Parathyroid adenoma (tissue), 2 donors: ENCODE data around the gene MAP4.

Experiments used
- H2AFZ ChIP-seq: fragments of 300-600 bp; sonication (generic); one replicate; pipeline ENCODE4 v1.7.0; 2017; ENCODE audit warnings: antibody characterized with exemption, mild to moderate bottlenecking
- H3K27ac ChIP-seq: fragments of 300-600 bp; sonication (generic); one replicate; pipeline ENCODE4 v1.7.0; 2017
- H3K27me3 ChIP-seq: fragments of 300-600 bp; sonication (generic); one replicate; pipeline ENCODE4 v1.7.0; 2017; ENCODE audit warnings: low read length; ENCODE audit not compliant: control insufficient read depth, insufficient read depth
- H3K36me3 ChIP-seq: fragments of 300-600 bp; sonication (generic); one replicate; pipeline ENCODE4 v1.7.0; 2017; ENCODE audit warnings: low read length; ENCODE audit not compliant: control insufficient read depth, insufficient read depth
- H3K4me1 ChIP-seq: fragments of 300-600 bp; sonication (generic); one replicate; pipeline ENCODE4 v1.7.0; 2017; ENCODE audit warnings: control low read depth
- H3K4me2 ChIP-seq: fragments of 300-600 bp; sonication (generic); one replicate; pipeline ENCODE4 v1.7.0; 2017; ENCODE audit warnings: low read length
- H3K4me3 ChIP-seq: fragments of 300-600 bp; sonication (generic); one replicate; pipeline ENCODE4 v1.7.0; 2017; ENCODE audit warnings: low read depth, low read length
- H3K79me2 ChIP-seq: fragments of 300-600 bp; sonication (generic); one replicate; pipeline ENCODE4 v1.7.0; 2017; ENCODE audit warnings: control low read depth
- H3K9ac ChIP-seq: fragments of 300-600 bp; sonication (generic); one replicate; pipeline ENCODE4 v1.7.0; 2017; ENCODE audit warnings: mild to moderate bottlenecking
- H3K9me3 ChIP-seq: fragments of 300-600 bp; sonication (generic); one replicate; pipeline ENCODE4 v1.7.0; 2017; ENCODE audit warnings: low read length; ENCODE audit not compliant: control insufficient read depth
- TF ChIP-seq, protein P1 (sequence below): fragments of 300-600 bp; sonication (generic); IDR thresholded peaks from one replicate; pipeline ENCODE4 v1.7.0; 2017; ENCODE audit warnings: antibody characterized with exemption, mild to moderate bottlenecking
- donor health status: primary hyperparathyroidism.

Gene MAP4

DNA sequence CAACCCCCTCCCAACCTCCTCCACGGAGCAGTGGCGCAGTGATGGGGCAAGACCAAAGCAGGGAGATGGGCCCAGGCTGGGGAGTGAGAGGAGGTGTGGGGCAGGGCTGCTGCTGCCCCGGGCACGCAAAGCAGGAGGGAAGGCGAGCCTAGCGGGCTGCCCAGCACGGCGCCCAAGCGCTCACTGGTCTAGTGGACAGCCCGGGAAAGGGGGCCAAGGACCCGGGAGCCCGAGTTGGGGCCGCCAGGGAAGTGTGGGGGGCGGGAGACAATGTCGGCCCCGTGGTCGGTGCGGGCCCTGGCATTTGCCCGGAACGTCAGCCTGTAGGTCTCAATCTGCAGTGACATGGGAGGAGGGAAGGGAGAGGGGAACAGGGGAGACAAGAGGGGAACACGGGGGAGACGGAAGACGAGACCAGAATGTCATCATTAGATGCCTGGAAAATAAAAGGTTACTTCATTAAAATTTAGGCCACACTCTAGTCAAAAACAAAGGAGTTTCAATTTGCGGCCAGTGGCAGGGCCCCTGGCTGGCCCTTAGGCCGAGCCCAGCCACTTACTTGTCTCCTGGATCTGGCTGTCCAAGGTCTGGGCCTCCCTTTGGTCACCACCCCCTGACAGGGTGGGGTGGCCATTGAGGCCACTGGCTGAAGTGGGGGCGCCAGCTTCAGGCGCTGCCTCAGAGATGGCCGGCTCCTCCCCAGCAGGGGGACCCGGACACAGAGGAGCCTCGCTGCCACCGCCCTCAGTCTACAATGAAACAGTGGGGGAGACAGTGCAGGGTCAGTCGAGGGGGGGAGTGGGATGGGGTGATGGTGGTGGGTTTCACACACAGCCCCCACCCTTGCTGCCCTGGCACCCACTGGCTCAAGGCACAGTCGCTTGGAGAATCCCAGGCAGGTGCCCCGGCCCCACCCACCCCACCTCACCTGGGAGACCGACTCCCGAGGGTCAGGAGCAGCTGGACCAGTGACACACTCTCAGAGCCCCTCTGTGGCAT lies 163.3 kb downstream of the MAP4 start:
- H3K9ac ChIP-seq, result no peak overlapping the region
- H3K4me2 ChIP-seq, result no peak overlapping the region
- TF ChIP-seq, protein P1, sequence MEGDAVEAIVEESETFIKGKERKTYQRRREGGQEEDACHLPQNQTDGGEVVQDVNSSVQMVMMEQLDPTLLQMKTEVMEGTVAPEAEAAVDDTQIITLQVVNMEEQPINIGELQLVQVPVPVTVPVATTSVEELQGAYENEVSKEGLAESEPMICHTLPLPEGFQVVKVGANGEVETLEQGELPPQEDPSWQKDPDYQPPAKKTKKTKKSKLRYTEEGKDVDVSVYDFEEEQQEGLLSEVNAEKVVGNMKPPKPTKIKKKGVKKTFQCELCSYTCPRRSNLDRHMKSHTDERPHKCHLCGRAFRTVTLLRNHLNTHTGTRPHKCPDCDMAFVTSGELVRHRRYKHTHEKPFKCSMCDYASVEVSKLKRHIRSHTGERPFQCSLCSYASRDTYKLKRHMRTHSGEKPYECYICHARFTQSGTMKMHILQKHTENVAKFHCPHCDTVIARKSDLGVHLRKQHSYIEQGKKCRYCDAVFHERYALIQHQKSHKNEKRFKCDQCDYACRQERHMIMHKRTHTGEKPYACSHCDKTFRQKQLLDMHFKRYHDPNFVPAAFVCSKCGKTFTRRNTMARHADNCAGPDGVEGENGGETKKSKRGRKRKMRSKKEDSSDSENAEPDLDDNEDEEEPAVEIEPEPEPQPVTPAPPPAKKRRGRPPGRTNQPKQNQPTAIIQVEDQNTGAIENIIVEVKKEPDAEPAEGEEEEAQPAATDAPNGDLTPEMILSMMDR, result no peak
- H3K27me3 ChIP-seq, result no peaks in the 10 kb centered on the region
- no peaks in the 10 kb centered on the region for H3K36me3 ChIP-seq
- H3K79me2 ChIP-seq, result no peaks in the 10 kb centered on the region
- no peak overlapping the region for H2AFZ ChIP-seq
- no peak overlapping the region for H3K4me3 ChIP-seq
- no peaks in the 10 kb centered on the region for H3K4me1 ChIP-seq
- no peak overlapping the region for H3K27ac ChIP-seq
- H3K9me3 ChIP-seq, result no peaks in the 10 kb centered on the region

DNA sequence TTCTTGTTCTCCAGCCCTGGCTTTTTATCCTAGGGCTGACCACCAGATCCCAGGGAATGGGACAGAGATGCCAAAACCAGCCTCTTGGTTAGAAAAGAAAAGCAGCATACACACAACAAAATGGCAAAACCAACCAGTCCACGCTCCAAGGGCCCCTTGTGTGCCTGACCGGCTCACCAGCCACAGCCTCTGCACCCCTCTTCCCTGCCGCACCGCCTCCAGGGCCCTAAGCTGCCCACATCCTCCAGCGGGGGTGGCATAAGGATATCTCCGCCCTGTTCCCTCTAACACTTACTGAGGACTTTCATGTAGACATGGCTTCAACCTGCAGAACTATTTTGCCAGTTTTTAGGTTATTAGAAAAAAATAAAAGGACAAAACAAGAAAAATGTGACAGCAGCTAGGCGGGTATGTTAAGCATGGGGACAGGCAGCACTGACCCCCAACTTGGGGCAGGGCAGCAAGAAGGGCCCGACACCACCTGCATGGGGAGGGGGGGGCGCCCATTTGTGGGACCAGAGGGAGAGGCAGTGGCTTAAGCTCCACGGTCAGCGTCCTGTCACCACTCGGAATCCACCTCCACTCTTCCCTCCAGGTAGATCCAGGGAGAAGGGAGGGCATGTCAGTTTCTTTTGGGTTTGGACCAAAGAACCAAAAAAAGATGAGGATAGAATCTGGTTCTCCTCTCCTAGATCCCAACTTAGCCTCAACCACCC lies 164.2 kb downstream of the MAP4 start:
- no peaks in the 10 kb centered on the region for H3K79me2 ChIP-seq
- no peaks in the 10 kb centered on the region for H3K27me3 ChIP-seq
- H3K27ac ChIP-seq, result no peak overlapping the region
- no peak overlapping the region for H3K4me3 ChIP-seq
- H3K9ac ChIP-seq, result no peak overlapping the region
- TF ChIP-seq, protein P1, result no peak
- no peaks in the 10 kb centered on the region for H3K9me3 ChIP-seq
- H3K4me2 ChIP-seq, result no peak overlapping the region
- no peaks in the 10 kb centered on the region for H3K36me3 ChIP-seq
- no peaks in the 10 kb centered on the region for H3K4me1 ChIP-seq
- H2AFZ ChIP-seq, result no peak overlapping the region

DNA sequence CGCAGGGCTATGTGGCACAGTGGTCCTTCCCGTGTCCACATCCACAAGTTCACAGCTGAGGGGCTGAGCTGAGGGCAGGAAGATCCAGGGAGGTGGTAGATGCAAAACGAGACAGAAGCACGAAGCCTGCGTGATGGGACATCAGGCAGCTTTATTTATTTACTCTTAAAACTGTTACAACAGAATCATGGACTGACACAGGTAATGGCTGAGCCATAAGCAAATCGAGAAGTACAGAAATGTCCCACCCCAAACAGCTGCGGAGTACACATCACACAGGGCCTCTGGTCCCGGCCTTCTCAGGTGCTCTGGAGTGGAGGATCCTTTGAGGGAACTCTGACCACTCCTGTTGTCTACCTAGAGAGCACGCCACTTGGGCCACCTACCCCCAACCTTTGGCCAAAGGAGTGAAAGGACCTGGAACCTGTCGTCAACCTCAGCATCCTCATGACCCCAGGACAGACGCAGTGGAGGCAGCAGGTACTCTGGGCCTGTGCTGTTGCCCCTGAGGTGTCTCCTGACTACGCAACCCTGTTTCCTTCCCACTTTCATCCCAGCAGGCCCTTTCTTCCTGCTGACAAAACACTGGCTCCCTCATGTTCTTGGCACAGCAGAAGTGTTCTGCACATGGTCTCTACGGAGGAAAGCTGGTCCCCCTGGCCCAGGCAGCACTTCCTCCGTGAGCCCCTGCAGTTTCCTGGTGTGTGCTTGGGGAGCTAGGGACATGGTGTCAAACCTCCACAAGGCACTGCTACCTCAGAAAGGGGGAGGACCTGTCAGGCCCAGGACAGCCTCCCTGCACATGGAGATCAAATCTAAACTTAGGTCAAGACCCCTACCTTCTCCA lies 165.4 kb downstream of the MAP4 start:
- Histone ChIP-seq H3K79me2 (no peaks in the 10 kb centered on the region), H3K9ac (no peak overlapping the region), H3K4me1 (no peaks in the 10 kb centered on the region), H3K4me3 (no peak overlapping the region), H3K36me3 (no peaks in the 10 kb centered on the region), H3K9me3 (no peaks in the 10 kb centered on the region), H3K27ac (no peak overlapping the region), H3K27me3 (no peaks in the 10 kb centered on the region), H2AFZ (no peak overlapping the region), H3K4me2 (no peak overlapping the region)
- TF ChIP-seq, protein P1, result no peak

DNA sequence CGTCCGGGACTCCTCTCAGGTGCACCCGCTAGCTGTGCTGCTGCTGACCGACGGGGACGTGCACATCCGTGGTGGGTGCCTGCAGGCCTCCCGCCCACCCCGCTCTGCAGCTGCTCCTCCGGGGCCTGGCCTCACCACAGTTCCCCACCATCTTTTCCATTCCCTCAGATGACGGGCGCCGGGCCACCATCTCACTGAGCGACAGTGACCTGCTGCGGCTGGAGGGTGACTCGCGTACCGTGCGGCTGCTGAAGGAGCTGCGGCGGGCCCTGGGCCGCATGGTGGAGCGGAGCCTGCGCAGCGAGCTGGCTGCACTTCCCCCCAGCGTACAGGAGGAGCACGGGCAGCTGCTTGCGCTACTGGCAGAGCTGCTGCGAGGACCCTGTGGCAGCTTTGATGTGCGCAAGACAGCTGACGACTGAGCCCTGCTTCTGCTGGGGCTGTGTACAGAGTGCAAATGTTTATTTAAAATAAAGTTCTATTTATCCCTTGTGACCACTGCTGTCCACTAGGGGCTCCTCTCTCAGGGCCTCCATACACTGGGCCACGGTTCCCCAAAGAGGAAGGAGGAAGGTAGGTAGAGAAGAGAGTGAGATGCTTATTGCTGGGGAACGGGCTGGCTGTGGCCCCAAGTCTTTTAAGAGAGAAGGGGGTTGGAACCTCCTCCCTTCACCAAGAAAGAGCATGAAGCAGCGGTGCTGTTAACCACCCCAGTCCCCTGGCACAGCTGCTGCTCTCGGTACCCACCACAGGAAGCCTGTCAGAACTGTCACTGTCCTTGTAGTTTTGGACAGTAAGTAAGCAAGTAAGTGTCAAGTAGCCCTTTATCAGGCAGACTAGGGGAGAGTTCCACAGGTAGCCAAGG lies 166.3 kb downstream of the MAP4 start:
- Histone ChIP-seq H3K4me2 (no peak overlapping the region), H3K27ac (no peak overlapping the region), H3K4me3 (no peak overlapping the region), H2AFZ (no peak overlapping the region), H3K36me3 (no peaks in the 10 kb centered on the region), H3K79me2 (no peaks in the 10 kb centered on the region), H3K27me3 (no peaks in the 10 kb centered on the region), H3K9me3 (no peaks in the 10 kb centered on the region), H3K4me1 (no peaks in the 10 kb centered on the region), H3K9ac (no peak overlapping the region)
- TF ChIP-seq, protein P1, result peak; percentile 20
